Sigmoid colon (tissue), 7 donors: ENCODE measurements around the gene HMHB1. TPM values are rescaled to one million over a fixed set of nuclear protein-coding genes. Genes with fewer than 3 reads are reported as not detected.

ENCODE experiments used
- DNase-seq: peaks from one replicate; pipeline ENCODE4 v3.0.0-alpha.2; 2019
- H3K27ac ChIP-seq, 4 donors: fragments of 200-600 bp; sonication (generic); one replicate each; pipeline ENCODE4 v1.5.1; 2016 to 2019; ENCODE audit warnings: mild to moderate bottlenecking in 1 of 4
- H3K27me3 ChIP-seq, 3 donors: fragments of 200-600 bp; sonication (generic); one replicate each; pipeline ENCODE4 v1.5.1; 2019; ENCODE audit warnings: mild to moderate bottlenecking in 1 of 3
- H3K36me3 ChIP-seq, 4 donors: fragments of 200-600 bp; sonication (generic); one replicate each; pipeline ENCODE4 v1.5.1; 2016 to 2019
- H3K4me1 ChIP-seq, 4 donors: fragments of 200-600 bp; sonication (generic); one replicate each; pipeline ENCODE4 v1.5.1; 2017 to 2019
- H3K4me3 ChIP-seq, 4 donors: fragments of 200-600 bp; sonication (generic); one replicate each; pipeline ENCODE4 v1.5.1; 2017 to 2019; ENCODE audit warnings: mild to moderate bottlenecking in 2 of 4, moderate library complexity in 1 of 4
- H3K9me3 ChIP-seq, 4 donors: fragments of 200-600 bp in 3 of 4; sonication (generic) in 3 of 4; one replicate each; pipeline versions ENCODE4 v1.5.1 to v1.6.1; 2013 to 2019
- EP300 ChIP-seq, 4 donors: sonication (generic); formaldehyde crosslinking; IDR thresholded peaks; one replicate each; pipeline ENCODE4 v1.6.1; 2017; ENCODE audit warnings: antibody characterized with exemption in 4 of 4
- POLR2A ChIP-seq, 2 donors: fragments of 450-650 bp; IDR thresholded peaks; one replicate each; pipeline ENCODE4 v1.6.1; 2016; ENCODE audit warnings: antibody characterized with exemption in 2 of 2, mild to moderate bottlenecking in 2 of 2, moderate library complexity in 2 of 2
- POLR2AphosphoS5 ChIP-seq, 4 donors: sonication (generic); formaldehyde crosslinking; IDR thresholded peaks; one replicate each; pipeline ENCODE4 v1.6.1; 2017; ENCODE audit warnings: antibody characterized with exemption in 4 of 4
- WGBS, 2 donors: extraction: QIAGEN DNeasy Blood & Tissue Kit; methylation state at CpG; one replicate each; pipeline ENCODE4 v1.1.7; 2013; 5-methylcytosine and 5-hydroxymethylcytosine counted together
- intact Hi-C: fragments of 100-400 bp; cut with DNase I; formaldehyde crosslinking; loops from one replicate; pipeline ENCODE4 v1.15.1; 2023
- polyA plus RNA-seq, 3 donors: library from polyadenylated mRNA; stranded (reverse); fragments of 200-250 nt; gene quantifications; one replicate each; pipeline ENCODE4 v1.2.3, GENCODE V29; 2013
- total RNA-seq, 4 donors: library from RNA; depleted of rRNA; stranded (reverse); fragments of >200 nt; gene quantifications; one replicate each; pipeline ENCODE4 v1.1.0, GENCODE V29; 2016
- TF ChIP-seq, protein P1 (sequence below), 4 experiments: fragments of 450-650 bp in 3 of 4; fragments of 200-600 bp in 1 of 4; IDR thresholded peaks; one replicate each; pipeline ENCODE4 v1.5.1; 2016 to 2019; ENCODE audit warnings: antibody characterized with exemption in 4 of 4, mild to moderate bottlenecking in 3 of 4, moderate library complexity in 2 of 4
- donor health status: healthy with polysubstance abuse.
- donor health status: Bipolar disorder and iron deficiency.
- donor health status: healthy.

Gene HMHB1
- total and polyA plus RNA-seq, 7 donors = not detected

DNA sequence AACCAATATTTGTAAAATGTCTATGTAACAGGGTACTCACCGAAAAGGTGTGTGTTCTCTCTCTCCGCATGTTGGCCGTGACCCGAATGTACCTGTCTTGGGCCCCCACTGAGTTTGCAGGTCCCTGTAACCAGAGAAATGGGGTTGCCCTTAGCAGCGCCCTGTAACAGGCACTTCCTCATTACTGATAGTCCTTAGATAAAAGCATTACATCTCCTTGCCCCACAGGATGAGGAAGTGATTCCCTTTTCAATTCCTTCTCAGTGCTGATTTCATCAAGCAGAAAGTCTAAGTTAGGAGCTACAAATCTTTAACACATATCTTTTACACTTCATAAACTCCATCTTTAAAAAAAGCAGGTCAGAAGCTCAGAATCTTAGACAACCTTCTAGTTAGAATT, 15.2 kb upstream of the HMHB1 start:
- Histone ChIP-seq H3K27me3 (no peaks in the 10 kb centered on the region), H3K4me1 (no peaks in the 10 kb centered on the region), H3K9me3 (no peaks in the 10 kb centered on the region), H3K27ac (no peak overlapping the region), H3K4me3 (no peak overlapping the region), H3K36me3 (no peaks in the 10 kb centered on the region)
- WGBS, 2 donors = 88% methylated on average over 5 of the region's 5 CpGs
- TF ChIP-seq POLR2A (IDR thresholded peaks at IDR 0.05) = no peak
- no peak for TF ChIP-seq POLR2AphosphoS5 (IDR thresholded peaks at IDR 0.05)
- no peak for TF ChIP-seq EP300 (IDR thresholded peaks at IDR 0.05)
- TF ChIP-seq, protein P1, sequence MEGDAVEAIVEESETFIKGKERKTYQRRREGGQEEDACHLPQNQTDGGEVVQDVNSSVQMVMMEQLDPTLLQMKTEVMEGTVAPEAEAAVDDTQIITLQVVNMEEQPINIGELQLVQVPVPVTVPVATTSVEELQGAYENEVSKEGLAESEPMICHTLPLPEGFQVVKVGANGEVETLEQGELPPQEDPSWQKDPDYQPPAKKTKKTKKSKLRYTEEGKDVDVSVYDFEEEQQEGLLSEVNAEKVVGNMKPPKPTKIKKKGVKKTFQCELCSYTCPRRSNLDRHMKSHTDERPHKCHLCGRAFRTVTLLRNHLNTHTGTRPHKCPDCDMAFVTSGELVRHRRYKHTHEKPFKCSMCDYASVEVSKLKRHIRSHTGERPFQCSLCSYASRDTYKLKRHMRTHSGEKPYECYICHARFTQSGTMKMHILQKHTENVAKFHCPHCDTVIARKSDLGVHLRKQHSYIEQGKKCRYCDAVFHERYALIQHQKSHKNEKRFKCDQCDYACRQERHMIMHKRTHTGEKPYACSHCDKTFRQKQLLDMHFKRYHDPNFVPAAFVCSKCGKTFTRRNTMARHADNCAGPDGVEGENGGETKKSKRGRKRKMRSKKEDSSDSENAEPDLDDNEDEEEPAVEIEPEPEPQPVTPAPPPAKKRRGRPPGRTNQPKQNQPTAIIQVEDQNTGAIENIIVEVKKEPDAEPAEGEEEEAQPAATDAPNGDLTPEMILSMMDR (IDR thresholded peaks at IDR 0.05) = no peak
- DNase-seq = no peak
- intact Hi-C loops = no loop called here

DNA sequence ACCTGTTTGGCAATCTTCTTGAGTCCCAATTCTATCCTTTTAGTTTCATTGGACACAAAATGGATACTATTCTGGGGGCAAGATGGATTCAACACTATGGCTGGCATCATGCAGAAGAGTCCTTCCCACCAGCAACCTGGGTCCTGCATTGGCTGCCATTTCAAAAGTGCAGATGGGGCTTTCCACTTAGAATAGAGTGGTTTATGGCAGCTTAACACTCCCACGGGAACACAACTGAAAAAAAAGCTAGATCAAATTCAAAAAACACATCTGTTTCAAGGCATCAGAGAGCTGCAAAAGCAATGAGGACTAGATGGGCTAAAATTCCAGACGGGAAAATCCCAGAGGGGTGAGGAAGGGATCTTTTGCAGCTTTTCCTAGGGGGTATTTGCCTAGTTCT, 11.2 kb upstream of the HMHB1 start:
- no peak for TF ChIP-seq EP300 (IDR thresholded peaks at IDR 0.05)
- no peak for TF ChIP-seq POLR2AphosphoS5 (IDR thresholded peaks at IDR 0.05)
- TF ChIP-seq, protein P1 (IDR thresholded peaks at IDR 0.05) = no peak
- no peak for TF ChIP-seq POLR2A (IDR thresholded peaks at IDR 0.05)
- Histone ChIP-seq H3K4me3 (no peak overlapping the region), H3K27ac (no peak overlapping the region), H3K9me3 (no peaks in the 10 kb centered on the region), H3K27me3 (no peaks in the 10 kb centered on the region), H3K4me1 (no peaks in the 10 kb centered on the region), H3K36me3 (no peaks in the 10 kb centered on the region)
- no peak for DNase-seq
- intact Hi-C loops = no loop called here
- WGBS, 2 donors = 66 to 70% methylated on average over 2 of the region's 2 CpGs

DNA sequence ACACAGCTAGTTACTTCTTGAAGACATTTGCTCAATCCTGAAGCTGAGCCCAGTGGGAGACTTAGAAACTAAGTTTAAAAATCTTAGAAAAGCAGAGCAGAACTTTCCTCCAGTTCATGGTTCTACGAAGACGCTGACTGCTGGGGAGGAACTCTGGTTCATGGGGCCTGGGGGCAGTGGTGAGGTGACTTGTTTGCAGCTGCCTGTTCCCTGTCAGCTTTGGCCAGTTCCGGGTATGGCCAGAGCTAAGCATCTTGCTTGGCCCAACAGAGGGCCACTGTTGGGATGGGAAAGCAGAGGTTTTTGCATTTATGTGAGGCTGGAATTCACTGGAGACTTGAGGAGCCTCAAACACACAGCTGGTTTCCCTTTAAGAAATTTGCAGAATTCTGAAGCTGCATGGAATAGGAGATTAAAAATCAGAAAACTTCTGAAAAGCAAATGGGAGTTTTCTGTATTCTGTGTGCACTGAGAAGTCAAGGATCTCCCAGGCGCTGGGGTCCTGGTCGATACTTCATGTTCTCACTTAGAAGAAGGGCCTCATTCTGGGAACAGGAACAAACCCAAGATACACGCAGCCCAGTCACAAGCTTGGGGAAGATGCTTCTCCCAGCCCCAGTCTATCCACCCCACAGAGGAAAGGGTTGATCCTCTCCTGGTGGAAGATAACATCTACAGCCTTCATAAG, 10.6 kb upstream of the HMHB1 start:
- TF ChIP-seq POLR2AphosphoS5 (IDR thresholded peaks at IDR 0.05) (no peak), EP300 (IDR thresholded peaks at IDR 0.05) (no peak)
- TF ChIP-seq, protein P1 (IDR thresholded peaks at IDR 0.05) = no peak
- intact Hi-C loops = no loop called here
- Histone ChIP-seq H3K4me1 (no peaks in the 10 kb centered on the region), H3K4me3 (no peak overlapping the region), H3K9me3 (no peaks in the 10 kb centered on the region), H3K27ac (no peak overlapping the region), H3K36me3 (no peaks in the 10 kb centered on the region), H3K27me3 (no peaks in the 10 kb centered on the region)
- WGBS, 2 donors = 87% methylated on average over 6 of the region's 6 CpGs
- no peak for DNase-seq

DNA sequence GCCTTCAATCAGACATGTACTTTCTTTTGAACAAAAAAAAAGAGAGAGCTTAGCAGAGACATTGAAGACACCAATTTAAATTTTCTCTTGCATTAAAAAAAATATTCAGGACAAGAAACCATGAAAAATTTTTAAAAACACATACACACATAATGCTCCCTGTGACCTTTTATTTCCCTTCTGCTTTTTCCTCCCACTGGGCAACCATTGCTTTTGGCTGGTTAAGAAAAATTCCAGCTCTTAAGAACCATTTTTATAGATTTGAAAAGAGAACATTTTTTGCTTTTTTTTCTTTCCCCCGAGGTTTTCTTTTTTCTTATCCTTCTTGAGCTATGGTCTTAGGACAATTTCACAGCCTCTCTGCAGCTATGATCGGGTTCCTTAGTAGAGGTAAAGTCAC, 6.1 kb upstream of the HMHB1 start:
- intact Hi-C loops = no loop called here
- H3K4me3 ChIP-seq = no peak overlapping the region
- TF ChIP-seq, protein P1 (IDR thresholded peaks at IDR 0.05) = no peak
- TF ChIP-seq POLR2A (IDR thresholded peaks at IDR 0.05) = no peak
- TF ChIP-seq POLR2AphosphoS5 (IDR thresholded peaks at IDR 0.05) = no peak
- no peak for TF ChIP-seq EP300 (IDR thresholded peaks at IDR 0.05)
- H3K9me3 ChIP-seq = no peaks in the 10 kb centered on the region
- no peaks in the 10 kb centered on the region for H3K4me1 ChIP-seq
- no peaks in the 10 kb centered on the region for H3K27me3 ChIP-seq
- no peak overlapping the region for H3K27ac ChIP-seq
- H3K36me3 ChIP-seq = no peaks in the 10 kb centered on the region
- DNase-seq = no peak
- WGBS, 2 donors = 77 to 80% methylated on average over 2 of the region's 2 CpGs

DNA sequence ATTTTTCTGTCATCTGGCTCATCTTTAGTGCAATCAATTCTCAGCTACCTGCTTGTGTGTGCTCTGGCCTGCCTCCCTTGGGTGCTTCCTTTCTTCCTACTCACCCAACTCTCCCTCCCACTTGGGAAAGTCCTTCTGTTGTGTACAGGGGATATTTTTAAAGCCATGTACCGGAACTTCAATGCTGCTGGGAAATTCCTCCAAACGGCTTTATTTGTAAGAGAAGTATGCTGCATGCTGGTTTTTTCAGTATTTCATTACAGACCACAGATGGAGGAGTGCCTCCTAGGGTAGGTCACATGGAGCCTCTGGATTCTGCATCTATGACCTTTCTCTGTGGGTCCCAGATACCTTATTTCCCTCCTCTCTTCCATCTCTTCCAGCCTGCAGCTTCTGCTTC, 5.4 kb upstream of the HMHB1 start:
- TF ChIP-seq, protein P1 (IDR thresholded peaks at IDR 0.05) = no peak
- TF ChIP-seq POLR2AphosphoS5 (IDR thresholded peaks at IDR 0.05) = no peak
- no peaks in the 10 kb centered on the region for H3K9me3 ChIP-seq
- H3K27ac ChIP-seq = no peak overlapping the region
- H3K36me3 ChIP-seq = no peaks in the 10 kb centered on the region
- H3K4me3 ChIP-seq = no peak overlapping the region
- intact Hi-C loops = no loop called here
- DNase-seq = no peak
- H3K27me3 ChIP-seq = no peaks in the 10 kb centered on the region
- H3K4me1 ChIP-seq = no peaks in the 10 kb centered on the region
- WGBS, 2 donors = 42 to 64% methylated on average over 2 of the region's 2 CpGs
